Measurements from ENCODE around the gene PIP4P1.

GRCh38 chr14:20455355-20456300 is 5.6 kb downstream of the PIP4P1 start:
- TF ChIP-seq CTCF (IDR thresholded peaks at IDR 0.05) (no peak), POLR2A (IDR thresholded peaks at IDR 0.05) (no peak), POLR2AphosphoS5 (IDR thresholded peaks at IDR 0.05; ENCODE audit: insufficient read depth in 1 of 2, low read depth in 1 of 2) (no peak)

Measured in vagina (tissue), 2 donors.